ENCODE results near the gene RBMS3.
"Not testable (repeated sequence)": the region's sequence is repeated elsewhere in the genome, so short reads cannot be mapped to it uniquely, and the experiment has no call there.

The RBMS3 gene

GRCh38 chr3:29649815-29650547, 369.1 kb downstream of the RBMS3 start:
- in situ Hi-C loops (cut with HindIII; ENCODE audit: low sequenced_read_pairs) = no loop called here

GRCh38 chr3:29653680-29654079, 372.8 kb downstream of the RBMS3 start:
- in situ Hi-C loops (cut with HindIII; ENCODE audit: low sequenced_read_pairs) = no loop called here

GRCh38 chr3:29655015-29655747, 374.3 kb downstream of the RBMS3 start:
- in situ Hi-C loops (cut with HindIII; ENCODE audit: low sequenced_read_pairs) = loop anchor here (5.0 kb wide), 1 partner anchor 37 kb away; no protein-coding TSS in a partner anchor

- in situ Hi-C loops (cut with HindIII; ENCODE audit: low sequenced_read_pairs) = no loop called here
These were observed 384.8 kb downstream of the RBMS3 start for GRCh38 chr3:29665688-29666087.

GRCh38 chr3:29668233-29668632, 387.4 kb downstream of the RBMS3 start:
- in situ Hi-C loops (cut with HindIII; ENCODE audit: low sequenced_read_pairs) = no loop called here

GRCh38 chr3:29668728-29669127, 387.9 kb downstream of the RBMS3 start:
- in situ Hi-C loops (cut with HindIII; ENCODE audit: low sequenced_read_pairs) = no loop called here

GRCh38 chr3:29670476-29670875, 389.6 kb downstream of the RBMS3 start:
- in situ Hi-C loops (cut with HindIII; ENCODE audit: low sequenced_read_pairs) = not testable (repeated sequence)

- in situ Hi-C loops (cut with HindIII; ENCODE audit: low sequenced_read_pairs) = no loop called here
These were observed 396.6 kb downstream of the RBMS3 start for GRCh38 chr3:29677421-29677820.

GRCh38 chr3:29679944-29680343, 399.1 kb downstream of the RBMS3 start:
- in situ Hi-C loops (cut with HindIII; ENCODE audit: low sequenced_read_pairs) = no loop called here

GRCh38 chr3:29683018-29683993, 402.4 kb downstream of the RBMS3 start:
- in situ Hi-C loops (cut with HindIII; ENCODE audit: low sequenced_read_pairs) = no loop called here

GRCh38 chr3:29686889-29687592, 406.2 kb downstream of the RBMS3 start:
- in situ Hi-C loops (cut with HindIII; ENCODE audit: low sequenced_read_pairs) = no loop called here

GRCh38 chr3:29690686-29691353, 409.9 kb downstream of the RBMS3 start:
- in situ Hi-C loops (cut with HindIII; ENCODE audit: low sequenced_read_pairs) = loop anchor here (5.0 kb wide), 1 partner anchor 34 kb away; no protein-coding TSS in a partner anchor

- in situ Hi-C loops (cut with HindIII; ENCODE audit: low sequenced_read_pairs) = loop anchor here (5.0 kb wide), 1 partner anchor 37 kb away; no protein-coding TSS in a partner anchor
These were observed 413.0 kb downstream of the RBMS3 start for GRCh38 chr3:29693863-29694262.

GRCh38 chr3:29694331-29694730, 413.5 kb downstream of the RBMS3 start:
- in situ Hi-C loops (cut with HindIII; ENCODE audit: low sequenced_read_pairs) = loop anchor here (5.0 kb wide), 1 partner anchor 37 kb away; no protein-coding TSS in a partner anchor

- in situ Hi-C loops (cut with HindIII; ENCODE audit: low sequenced_read_pairs) = loop anchor here (5.0 kb wide), 1 partner anchor 37 kb away; no protein-coding TSS in a partner anchor
These were observed 413.9 kb downstream of the RBMS3 start for GRCh38 chr3:29694783-29695182.

- in situ Hi-C loops (cut with HindIII; ENCODE audit: low sequenced_read_pairs) = no loop called here
These were observed 414.3 kb downstream of the RBMS3 start for GRCh38 chr3:29695201-29695600.

- in situ Hi-C loops (cut with HindIII; ENCODE audit: low sequenced_read_pairs) = no loop called here
These were observed 414.9 kb downstream of the RBMS3 start for GRCh38 chr3:29695643-29696198.

GRCh38 chr3:29696311-29696710, 415.4 kb downstream of the RBMS3 start:
- in situ Hi-C loops (cut with HindIII; ENCODE audit: low sequenced_read_pairs) = no loop called here

GRCh38 chr3:29697989-29698388, 417.1 kb downstream of the RBMS3 start:
- in situ Hi-C loops (cut with HindIII; ENCODE audit: low sequenced_read_pairs) = no loop called here
